WTC11 (cell line): ENCODE results near the gene NANOS1.

Source experiments
- CBFB ChIP-seq: sonication (generic); formaldehyde crosslinking; IDR thresholded peaks from 2 replicates; pipeline ENCODE4 v1.8.1; 2022; ENCODE audit warnings: mild to moderate bottlenecking, low read depth, missing genetic modification reagents
- CTCF ChIP-seq: fragments of 200-600 bp; IDR thresholded peaks from 2 replicates; pipeline ENCODE4 v1.8.0; 2022; ENCODE audit warnings: antibody characterized with exemption
- ETV6 ChIP-seq: sonication (generic); formaldehyde crosslinking; IDR thresholded peaks from 2 replicates; pipeline ENCODE4 v1.8.1; 2022; ENCODE audit warnings: mild to moderate bottlenecking, missing genetic modification reagents
- FOXK1 ChIP-seq: sonication (generic); formaldehyde crosslinking; IDR thresholded peaks from 2 replicates; pipeline ENCODE4 v1.8.0; 2022; ENCODE audit warnings: mild to moderate bottlenecking, moderate library complexity, missing genetic modification reagents
- NR2C2 ChIP-seq: sonication (generic); formaldehyde crosslinking; IDR thresholded peaks from 2 replicates; pipeline ENCODE4 v1.8.0; 2022; ENCODE audit warnings: mild to moderate bottlenecking, missing genetic modification reagents
- NR3C1 ChIP-seq: sonication (generic); formaldehyde crosslinking; conservative IDR thresholded peaks from 2 replicates; pipeline ENCODE4 v1.8.1; 2023; ENCODE audit warnings: low read depth, mild to moderate bottlenecking, missing genetic modification reagents
- PRDM15 ChIP-seq: sonication (generic); formaldehyde crosslinking; IDR thresholded peaks from 2 replicates; pipeline ENCODE4 v1.8.0; 2022; ENCODE audit warnings: missing genetic modification reagents
- USF2 ChIP-seq: sonication (generic); formaldehyde crosslinking; IDR thresholded peaks from 2 replicates; pipeline ENCODE4 v1.8.1; 2023; ENCODE audit warnings: mild to moderate bottlenecking, missing genetic modification reagents, moderate library complexity

- TF ChIP-seq CTCF, result no peak
- TF ChIP-seq PRDM15, result no peak
- no peak for TF ChIP-seq ETV6
- TF ChIP-seq FOXK1, result no peak
- TF ChIP-seq CBFB (CRISPR knock-in tag), result no peak
- TF ChIP-seq NR2C2 (CRISPR knock-in tag), result no peak
- TF ChIP-seq NR3C1 (CRISPR knock-in tag), result no peak
- TF ChIP-seq USF2 (CRISPR knock-in tag), result no peak
Observed at GRCh38 chr10:119078422-119079179, 49.1 kb downstream of the NANOS1 start.
